NCI-H2196 treated with DMSO at 0.1 percent for 48 hours (cell line): Measurements from ENCODE around the gene AKT1.
"Not testable (repeated sequence)": the region's sequence is repeated elsewhere in the genome, so short reads cannot be mapped to it uniquely, and the experiment has no call there.

Source experiments
- DNase-seq: peaks from one replicate; lab custom pipeline; 2025; ENCODE audit not compliant: unreplicated experiment; lab: John Stamatoyannopoulos, UW

The AKT1 gene

DNA sequence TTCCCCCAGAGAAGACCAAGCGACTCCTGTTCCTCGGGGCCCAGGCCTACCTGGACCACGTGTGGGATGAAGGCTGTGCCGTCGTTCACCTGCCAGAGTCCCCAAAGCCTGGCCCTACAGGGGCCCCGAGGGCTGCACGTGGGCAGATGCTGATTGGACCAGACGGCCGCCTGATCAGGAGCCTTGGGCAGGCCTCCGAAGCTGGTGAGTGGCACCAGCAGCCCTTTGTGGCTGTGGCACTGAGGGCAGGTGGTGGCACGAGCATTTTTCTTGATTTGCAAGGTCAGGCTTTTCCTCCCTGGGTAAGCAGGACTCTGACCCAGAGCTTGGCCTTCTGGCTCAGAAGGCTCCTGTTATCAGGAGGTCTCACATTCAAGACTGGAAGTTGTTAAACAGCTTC lies 39.9 kb downstream of the AKT1 start:
- no peak for DNase-seq

DNA sequence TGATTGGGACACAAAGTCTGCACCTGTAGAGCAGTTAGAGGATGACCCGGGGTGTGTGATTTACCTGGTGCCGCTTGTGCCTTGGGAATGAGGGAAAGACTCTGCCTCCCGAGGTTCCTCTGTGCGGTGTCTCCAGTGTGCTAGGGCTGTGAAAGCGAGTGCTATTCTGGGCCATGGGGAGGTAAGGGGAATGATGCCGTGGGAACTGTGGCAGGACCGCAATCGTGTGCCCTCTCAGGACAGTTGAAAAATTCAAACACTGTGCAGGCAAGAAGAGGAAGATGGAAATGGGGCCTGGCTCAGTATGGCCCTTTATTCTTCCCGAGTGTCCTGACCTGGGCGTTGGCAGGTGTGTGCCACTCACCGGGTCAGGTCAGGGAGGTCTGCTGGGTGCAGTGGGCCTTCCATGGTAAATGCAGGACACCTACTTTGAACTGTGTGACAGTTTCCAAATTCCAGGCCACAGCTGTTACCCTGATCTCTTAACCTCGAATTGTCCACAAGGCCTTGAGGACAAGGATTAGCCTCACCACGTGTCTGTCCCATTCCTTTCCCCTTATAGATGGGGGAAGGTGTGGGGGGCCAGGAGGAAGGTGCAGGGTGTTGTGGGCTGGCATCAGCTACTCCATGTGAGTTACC lies 41.2 kb downstream of the AKT1 start:
- no peak for DNase-seq

DNA sequence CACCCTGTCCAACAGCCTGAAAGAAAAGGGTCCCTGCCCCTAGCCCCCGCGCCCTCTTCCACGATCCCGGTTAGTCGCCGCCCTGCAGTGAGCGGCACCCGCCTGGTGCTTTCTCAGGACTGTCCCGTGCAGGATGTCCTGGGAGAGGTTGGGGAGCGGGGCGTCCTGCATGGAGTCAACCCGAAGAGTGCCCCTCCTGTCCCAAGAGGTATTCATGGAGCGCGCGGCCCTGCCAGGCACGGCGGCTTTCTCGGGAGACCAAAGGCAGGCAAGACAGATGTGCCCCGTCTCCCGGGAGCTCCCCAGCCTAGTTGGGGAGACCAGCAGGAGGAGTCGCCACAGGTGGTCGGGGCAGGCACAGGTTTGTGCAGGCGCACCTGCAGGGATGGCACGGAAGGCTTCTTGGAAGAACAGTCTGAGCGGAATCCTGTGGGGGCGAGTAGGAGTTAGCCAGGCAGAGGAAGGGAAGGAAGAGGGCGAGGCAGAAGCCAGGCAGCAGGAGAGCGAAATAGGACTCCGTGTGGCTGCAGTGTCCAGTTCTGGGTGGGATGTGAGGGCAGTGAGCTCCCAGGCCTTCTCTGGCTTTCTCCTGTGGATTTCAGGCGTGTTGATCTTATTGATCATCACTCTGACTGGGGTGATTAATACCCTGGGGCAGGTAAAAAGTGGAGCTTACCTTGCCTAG lies 41.9 kb downstream of the AKT1 start:
- DNase-seq, result no peak

DNA sequence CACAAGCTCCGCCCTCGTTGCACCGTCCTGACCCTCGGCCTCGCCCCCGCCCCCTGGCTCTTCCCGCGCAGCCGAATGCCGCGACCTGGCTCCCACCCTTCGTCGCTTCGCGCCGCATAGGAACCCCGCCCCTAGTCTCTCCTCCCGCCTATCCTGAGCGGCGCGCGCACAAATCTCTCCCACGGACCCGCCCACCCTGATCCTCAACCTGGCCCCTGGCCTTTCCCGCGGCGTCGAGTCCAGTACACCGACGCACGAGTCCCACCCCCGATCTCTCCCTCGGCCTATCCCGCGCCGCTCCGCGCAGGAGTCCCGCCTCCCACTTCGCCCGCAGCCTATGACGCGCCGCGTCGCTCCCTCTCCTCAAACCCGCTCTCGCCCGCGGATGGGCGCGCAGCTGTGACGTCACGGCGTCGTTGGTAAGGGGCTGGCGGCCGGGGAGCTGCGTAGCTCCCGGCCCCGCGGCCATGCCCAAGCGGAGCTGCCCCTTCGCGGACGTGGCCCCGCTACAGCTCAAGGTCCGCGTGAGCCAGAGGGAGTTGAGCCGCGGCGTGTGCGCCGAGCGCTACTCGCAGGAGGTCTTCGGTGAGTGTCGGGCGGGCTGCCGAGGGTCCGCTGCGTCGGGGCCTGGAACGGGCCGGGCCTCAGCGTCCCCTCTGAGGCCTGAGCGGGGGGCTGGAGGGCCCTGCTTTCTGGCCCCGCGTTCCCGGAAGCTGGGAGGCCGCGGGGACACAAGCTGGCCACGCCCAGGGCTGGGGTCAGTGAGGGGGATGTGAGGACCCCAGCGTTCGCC lies 42.6 kb downstream of the AKT1 start, which contains the start of gene SIVA1:
SIVA1 (plus strand) TSS at position 413 of the 793 bp plus-strand sequence; CDS start at position 468, 55 bp downstream.
- peak; percentile 92 for DNase-seq

DNA sequence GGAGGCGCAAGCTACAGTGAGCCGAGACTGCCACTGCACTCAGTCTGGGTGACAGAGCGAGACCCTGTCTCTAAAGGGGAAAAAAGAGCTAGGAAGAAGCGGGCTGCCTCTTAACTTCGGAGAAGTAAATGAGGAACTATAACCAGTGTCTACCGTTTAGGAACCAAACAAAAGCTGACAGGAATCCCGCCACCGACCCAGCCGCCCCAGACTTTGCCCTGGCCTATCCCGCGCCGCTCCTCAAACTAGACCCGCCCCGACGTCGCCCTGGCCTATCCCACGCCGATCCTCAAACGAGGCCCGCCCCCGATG lies 43.2 kb downstream of the AKT1 start:
- DNase-seq, result no peak

DNA sequence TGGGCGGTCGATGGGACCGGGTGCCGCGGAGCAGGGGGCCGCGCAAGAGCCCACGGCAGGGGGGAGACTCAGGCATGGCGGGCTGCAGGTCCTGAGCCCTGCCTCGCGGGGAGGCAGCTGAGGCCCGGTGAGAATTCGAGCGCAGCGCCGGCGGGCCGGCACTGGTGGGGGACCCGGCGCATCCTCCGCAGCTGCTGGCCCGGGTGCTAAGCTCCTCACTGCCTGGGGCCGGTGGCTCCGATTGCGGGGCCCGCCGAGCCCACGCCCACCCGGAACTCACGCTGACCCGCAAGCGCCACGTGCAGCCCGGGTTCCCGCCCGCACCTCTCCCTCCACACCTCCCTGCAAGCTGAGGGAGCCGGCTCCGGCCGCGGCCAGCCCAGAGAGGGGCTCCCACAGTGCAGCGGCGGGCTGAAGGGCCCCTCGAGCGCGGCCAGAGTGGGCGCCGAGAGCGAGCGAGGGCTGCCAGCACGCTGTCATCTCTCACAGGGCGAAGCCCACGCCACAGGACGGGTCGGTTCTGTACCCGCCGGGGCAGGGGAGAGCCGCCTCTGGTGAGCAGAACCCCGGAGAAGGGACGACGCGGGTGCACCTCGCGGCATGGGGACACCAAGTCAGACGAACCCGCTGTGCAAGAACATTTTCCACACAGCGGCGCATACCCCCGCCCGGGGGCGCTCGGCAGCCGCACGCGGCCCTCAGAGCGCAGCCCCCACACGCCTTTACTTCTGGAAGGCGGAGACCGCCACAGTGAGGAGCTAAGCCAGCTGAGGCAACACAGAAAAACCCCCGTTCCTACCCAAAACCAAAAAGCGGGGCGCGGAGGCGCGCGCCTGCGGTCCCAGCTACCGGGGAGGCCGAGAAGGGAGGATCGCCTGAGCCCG lies 43.8 kb downstream of the AKT1 start:
- DNase-seq, result no peak

DNA sequence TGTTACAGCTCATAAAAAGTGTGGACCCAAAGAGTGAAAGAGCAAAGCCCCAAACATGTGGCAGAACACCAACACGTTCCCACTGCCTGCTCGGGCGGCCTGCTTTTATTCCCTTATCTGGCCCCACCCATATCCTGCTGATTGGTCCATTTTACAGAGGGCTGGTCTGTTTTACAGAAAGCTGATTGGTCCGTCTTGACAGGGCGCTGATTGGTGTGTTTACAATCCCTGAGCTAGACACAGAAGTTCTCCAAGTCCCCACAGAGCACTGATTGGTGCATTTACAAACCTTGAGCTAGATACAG lies 44.8 kb downstream of the AKT1 start:
- not testable (repeated sequence) for DNase-seq

DNA sequence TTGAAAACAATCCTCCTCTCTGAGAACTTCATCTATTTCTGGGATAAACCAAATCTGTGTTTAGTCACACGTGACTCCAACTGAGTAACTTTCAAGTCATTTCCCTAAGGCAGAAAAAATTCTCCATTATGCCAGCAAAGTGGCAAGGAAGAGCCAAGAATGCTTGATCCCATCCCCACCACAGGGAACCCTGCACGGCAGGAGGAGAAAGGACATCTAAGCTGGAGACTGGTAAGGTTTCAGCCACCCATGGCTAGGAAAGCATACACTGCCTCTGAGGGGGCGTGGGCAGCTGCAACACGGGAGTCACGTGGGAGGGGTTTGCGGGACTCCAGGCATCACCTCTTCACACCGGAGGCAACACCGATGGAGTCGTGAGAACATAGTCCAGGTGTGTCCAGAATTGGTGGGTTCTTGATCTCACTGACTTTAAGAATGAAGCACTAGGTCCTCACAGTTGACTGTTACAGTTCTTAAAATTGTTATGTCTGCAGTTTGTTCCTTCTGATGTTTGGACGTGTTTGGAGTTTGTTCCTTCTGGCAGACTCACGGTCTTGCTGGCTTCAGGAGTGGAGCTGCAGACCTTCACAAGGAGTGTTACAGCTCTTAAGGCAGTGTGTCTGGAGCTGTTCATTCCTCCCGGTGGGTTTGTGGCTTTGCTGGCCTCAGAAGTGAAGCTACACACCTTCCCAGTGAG lies 45.3 kb downstream of the AKT1 start:
- no peak for DNase-seq

DNA sequence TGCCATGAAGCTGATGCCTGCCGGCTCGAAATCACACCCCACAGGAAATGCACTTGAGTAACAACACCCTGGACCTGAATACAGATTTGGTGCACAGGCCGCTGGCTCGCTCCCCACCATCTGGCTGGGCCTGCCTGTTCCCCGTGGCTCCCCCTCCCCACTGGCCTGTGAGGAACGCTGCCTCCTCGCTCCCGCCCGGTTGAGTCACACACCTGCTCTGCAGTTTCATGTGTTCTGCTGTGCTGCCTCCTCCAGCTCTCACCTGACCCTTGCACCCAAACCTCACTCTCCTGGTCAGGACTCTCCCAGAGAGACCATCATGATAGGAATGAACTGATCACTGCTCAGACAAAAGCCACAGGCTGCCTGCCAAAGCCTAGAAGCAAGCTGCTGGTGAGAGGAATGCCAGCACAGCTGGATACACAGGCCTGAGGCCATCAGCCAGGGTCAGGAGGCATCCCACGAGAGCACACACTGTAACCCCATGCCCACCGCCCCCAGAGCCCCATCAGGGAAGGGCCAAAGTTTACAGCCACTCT lies 46.4 kb downstream of the AKT1 start:
- no peak for DNase-seq

DNA sequence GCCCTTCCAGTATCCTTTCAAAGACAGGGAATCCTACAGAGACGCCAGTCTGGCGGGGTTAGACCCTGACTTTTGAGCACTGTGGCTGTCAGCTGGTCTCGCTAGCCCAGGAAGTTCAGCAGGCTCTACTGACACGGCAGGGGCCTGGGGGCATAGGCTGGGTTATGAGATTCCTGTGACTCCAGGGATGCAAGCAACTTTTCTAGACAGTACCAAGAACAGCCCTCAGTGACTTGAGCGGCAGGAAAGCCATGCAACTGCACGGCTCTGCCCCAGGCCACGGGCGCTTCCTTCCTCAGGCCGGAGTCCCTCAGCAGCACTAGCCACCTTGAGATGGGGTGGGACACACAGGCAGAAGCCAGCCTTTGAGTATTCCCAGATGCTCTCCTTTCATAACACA lies 47.7 kb downstream of the AKT1 start:
- no peak for DNase-seq

DNA sequence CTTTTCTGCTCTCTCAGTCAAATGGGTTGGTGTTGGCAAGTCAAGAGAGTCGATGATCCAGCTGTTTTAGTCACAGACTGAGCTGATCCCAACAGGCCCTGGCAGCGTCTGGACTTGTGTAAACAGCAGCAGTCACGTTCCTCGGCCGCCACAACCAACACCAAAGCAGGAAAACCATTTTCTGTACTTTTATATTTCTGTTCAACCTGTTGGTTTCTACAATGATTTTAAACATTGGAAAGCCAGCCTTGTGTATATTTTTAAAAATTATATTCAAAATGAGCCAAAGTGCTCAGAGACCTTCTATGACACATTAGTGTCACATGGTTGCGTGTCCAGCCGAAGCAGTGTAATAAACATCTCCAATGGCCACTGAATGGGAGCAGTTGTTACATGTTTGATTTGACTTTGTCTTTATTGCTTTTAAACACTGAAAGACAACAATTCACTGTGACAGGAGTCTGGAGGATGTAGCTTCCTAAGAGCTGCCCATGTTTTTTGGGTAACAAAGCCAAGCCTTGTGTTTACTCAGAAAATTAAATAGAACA lies 48.5 kb downstream of the AKT1 start:
- DNase-seq, result no peak

DNA sequence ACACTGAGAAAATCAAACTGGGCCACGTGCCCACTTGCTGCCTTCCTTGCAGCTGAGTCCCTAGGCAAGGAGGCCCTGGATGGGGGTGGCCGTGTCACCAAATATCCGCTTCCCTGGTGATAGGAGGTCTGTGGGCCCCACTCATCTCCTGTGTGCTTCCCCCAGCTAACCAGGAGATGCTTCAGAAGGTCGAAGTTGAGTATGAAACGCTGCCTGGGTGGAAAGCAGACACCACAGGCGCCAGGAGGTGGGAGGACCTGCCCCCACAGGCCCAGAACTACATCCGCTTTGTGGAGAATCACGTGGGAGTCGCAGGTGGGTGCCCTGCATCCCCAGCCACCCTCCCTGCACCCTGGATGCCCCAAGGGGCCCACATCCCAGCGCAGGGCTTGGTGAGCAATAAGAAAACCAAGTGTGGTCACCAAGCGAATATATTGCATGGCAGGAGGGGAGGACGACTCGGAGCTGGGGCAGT lies 49.4 kb downstream of the AKT1 start:
- DNase-seq, result no peak

DNA sequence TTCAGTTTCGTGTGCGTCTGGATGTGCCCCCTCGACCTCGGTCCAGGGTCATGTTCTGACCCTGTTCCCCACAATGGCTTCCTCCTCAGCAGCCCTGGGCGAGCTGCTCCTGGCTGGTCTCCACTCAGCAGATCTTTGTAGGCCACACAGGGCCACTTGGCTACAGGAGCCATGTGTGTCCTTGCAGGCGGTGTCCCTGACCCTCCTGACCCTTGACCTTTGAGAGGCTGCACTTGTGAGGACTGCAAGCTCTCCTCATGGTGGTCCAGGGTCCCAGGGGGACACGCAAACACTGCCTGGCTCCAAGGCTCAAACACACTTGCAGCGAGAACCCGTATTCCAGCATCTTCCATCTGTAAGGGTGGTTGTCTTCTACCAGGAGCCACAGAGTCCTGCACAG lies 50.1 kb downstream of the AKT1 start:
- no peak for DNase-seq

DNA sequence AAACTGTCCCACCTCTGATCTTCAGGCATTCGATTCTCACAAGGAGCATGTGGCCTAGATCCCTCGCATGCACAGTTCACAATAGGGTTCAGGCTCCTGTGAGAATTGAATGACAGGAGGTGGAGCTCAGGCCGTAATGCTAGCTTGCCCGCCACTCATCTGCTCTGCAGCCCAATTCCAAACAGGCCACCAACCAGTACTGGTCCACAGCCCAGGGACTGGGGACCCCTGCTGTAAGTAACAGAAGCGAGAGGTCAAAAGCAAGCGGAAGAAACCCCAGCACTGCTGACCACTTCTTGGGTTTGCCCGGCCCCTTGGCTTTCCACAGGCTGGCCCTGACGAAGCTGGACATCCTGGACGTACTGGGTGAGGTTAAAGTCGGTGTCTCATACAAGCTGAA lies 51.1 kb downstream of the AKT1 start:
- no peak for DNase-seq

DNA sequence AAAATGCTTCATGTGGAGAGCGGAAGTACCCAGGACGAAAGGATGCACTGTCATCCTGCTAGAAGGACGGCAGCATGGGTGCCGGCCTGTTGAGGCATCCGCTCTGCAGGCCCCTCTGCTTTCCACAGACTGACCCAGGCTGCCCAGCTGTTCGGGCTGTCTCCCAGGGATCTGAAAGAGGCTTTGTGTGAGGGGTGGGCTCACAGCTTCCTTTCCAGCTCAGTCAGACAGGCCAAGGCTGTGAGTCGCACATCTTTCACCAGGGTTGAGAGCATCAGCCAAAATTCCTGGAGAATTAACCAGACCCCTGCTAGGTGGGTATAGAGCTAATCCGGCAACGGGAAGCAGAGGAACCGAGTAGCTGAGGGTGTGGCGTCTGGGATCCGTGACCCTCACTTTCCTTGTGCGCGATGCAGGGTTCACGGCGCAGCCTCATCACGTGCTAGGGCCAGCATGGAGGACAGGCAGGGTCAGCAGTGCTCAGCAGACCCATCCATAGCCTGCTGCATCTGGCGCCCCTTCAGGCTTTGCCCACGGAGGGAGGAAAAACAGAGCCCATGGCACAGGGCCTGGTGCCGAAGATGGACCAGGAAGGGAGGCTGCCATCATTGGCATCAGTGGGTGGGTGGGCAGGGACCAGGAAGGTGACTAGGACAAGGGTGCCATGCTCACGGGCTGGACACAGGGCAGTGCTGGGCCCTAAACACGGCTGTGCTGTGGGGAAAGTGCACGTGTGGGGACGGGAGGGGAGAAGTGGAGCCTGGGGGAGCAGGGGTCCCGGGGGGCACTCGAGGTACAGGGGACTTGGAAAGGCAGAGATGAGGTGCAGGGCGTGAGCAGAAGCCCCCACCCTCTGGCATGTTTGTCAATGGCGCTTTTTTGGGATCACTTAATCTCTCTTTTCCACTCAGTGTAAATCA lies 51.8 kb downstream of the AKT1 start:
- DNase-seq, result no peak

DNA sequence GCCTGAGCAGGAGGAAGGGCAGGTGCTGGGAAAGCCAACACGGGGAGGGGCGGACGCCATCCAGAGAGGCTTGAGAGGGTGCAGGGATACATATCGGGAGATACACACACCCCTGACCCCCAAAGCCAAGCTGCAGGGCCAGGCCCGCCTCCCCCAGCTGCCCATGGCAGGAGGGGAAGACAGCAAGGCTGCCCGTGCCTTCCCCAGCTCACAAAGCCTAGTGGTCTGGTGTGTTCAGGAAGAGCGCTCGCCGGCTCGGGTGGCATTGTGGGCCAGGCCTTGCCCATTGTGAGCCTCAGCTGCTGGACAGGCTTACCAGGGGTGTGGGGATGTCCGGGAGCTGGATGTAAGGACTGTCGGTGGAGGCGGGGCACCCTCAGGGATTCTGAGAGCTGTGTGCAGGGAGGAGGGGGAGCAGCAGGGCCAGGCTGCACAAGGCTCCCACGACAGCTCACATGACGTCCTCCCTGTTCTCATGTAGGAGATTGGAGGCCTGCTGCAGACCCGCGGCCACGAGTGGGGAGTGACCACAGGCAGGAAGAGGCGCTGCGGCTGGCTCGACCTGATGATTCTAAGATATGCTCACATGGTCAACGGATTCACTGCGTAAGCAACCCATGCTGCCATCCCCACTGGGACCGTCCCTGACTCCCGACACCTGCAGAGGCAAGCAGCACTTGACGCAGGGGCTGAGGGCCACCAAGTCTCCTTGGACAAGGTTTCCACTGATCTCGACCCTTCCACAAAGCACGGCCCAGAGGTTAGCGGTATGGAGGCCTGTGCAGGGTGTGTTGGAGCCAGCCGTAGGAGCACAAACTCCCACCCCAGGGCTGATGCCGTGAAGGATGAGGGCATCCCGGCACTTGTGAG lies 52.7 kb downstream of the AKT1 start:
- no peak for DNase-seq

DNA sequence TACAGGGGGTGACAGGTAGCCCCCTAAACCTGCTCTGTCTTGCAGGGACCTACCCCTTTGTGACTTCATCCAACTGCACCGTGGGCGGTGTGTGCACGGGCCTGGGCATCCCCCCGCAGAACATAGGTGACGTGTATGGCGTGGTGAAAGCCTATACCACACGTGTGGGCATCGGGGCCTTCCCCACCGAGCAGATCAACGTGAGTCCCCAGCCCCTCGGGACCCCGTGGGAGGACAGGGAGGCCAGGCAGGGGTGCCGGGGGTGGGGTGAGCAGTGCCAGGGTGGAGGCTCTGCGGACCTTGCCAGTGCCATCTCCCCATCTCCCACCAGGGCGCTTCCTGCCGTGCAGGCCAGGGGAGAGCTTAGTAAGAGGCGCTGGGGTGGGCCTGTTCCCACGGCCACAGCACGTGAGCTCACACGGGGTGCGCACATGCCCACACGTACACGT lies 53.7 kb downstream of the AKT1 start:
- no peak for DNase-seq
